SK-N-SH treated with all-trans-retinoic acid at 6 μM for 48 hours (cell line): ENCODE results near the gene SLC25A26.

Experiments
- ATAC-seq: fragments of 200-7000 bp; cut with Tn5 transposase; 3 replicates; pipeline ENCODE4 v1.9.1; 2020; ENCODE audit warnings: mild to moderate bottlenecking, moderate library complexity
- ARNTL ChIP-seq: fragments of 450-650 bp; formaldehyde crosslinking; IDR thresholded peaks from 2 replicates; pipeline ENCODE4 v1.5.0; 2020; ENCODE audit warnings: low read depth, mild to moderate bottlenecking, moderate library complexity, borderline replicate concordance
- BACH2 ChIP-seq: fragments of 250-450 bp; sonication (Bioruptor Pico); IDR thresholded peaks from 2 replicates; pipeline ENCODE4 v1.9.0; 2021; ENCODE audit warnings: mild to moderate bottlenecking, borderline replicate concordance
- CSDC2 ChIP-seq: fragments of 250-450 bp; sonication (Bioruptor Pico); IDR thresholded peaks from 2 replicates; pipeline ENCODE4 v1.5.0; 2020; ENCODE audit warnings: mild to moderate bottlenecking, moderate library complexity
- ESRRG ChIP-seq: fragments of 250-450 bp; sonication (Bioruptor Pico); IDR thresholded peaks from 2 replicates; pipeline ENCODE4 v1.6.1; 2021; ENCODE audit warnings: mild to moderate bottlenecking
- GLIS3 ChIP-seq: fragments of 250-450 bp; sonication (Bioruptor Pico); IDR thresholded peaks from 2 replicates; pipeline ENCODE4 v1.5.0; 2020; ENCODE audit warnings: mild to moderate bottlenecking, moderate library complexity
- ISL1 ChIP-seq: fragments of 250-450 bp; sonication (Bioruptor Pico); IDR thresholded peaks from 2 replicates; pipeline ENCODE4 v2.1.2; 2022; ENCODE audit warnings: mild to moderate bottlenecking, moderate library complexity
- OSR1 ChIP-seq: fragments of 250-450 bp; sonication (Bioruptor Pico); IDR thresholded peaks from 2 replicates; pipeline ENCODE4 v1.8.0; 2022; ENCODE audit warnings: moderate library complexity, mild to moderate bottlenecking, inconsistent platforms
- PPARA ChIP-seq: fragments of 250-450 bp; sonication (Bioruptor Pico); IDR thresholded peaks from 2 replicates; pipeline ENCODE4 v1.5.0; 2020; ENCODE audit warnings: mild to moderate bottlenecking, borderline replicate concordance
- RARB ChIP-seq: fragments of 250-450 bp; sonication (Bioruptor Pico); IDR thresholded peaks from 2 replicates; pipeline ENCODE4 v1.8.0; 2021; ENCODE audit warnings: mild to moderate bottlenecking, moderate library complexity
- SNAI2 ChIP-seq: fragments of 250-450 bp; sonication (Bioruptor Pico); IDR thresholded peaks from 2 replicates; pipeline ENCODE4 v1.5.0; 2020; ENCODE audit warnings: mild to moderate bottlenecking, moderate library complexity
- TCF4 ChIP-seq: fragments of 250-450 bp; sonication (Bioruptor Pico); IDR thresholded peaks from 2 replicates; pipeline ENCODE4 v1.8.0; 2021; ENCODE audit warnings: mild to moderate bottlenecking, moderate library complexity, borderline replicate concordance
- TOX ChIP-seq: fragments of 250-450 bp; sonication (Bioruptor Pico); IDR thresholded peaks from 2 replicates; pipeline ENCODE4 v1.8.0; 2021; ENCODE audit warnings: mild to moderate bottlenecking, moderate library complexity, borderline replicate concordance
- ZC3H10 ChIP-seq: fragments of 250-450 bp; sonication (Bioruptor Pico); IDR thresholded peaks from 2 replicates; pipeline ENCODE4 v1.5.1; 2021; ENCODE audit warnings: mild to moderate bottlenecking, moderate library complexity
- ZFP3 ChIP-seq: fragments of 250-450 bp; sonication (Bioruptor Pico); IDR thresholded peaks from 2 replicates; pipeline ENCODE4 v1.5.0; 2020; ENCODE audit warnings: mild to moderate bottlenecking, moderate library complexity
- ZFP30 ChIP-seq: fragments of 450-650 bp; formaldehyde crosslinking; IDR thresholded peaks from 2 replicates; pipeline ENCODE4 v1.5.0; 2022; ENCODE audit warnings: mild to moderate bottlenecking, moderate library complexity
- ZNF565 ChIP-seq: fragments of 450-650 bp; formaldehyde crosslinking; conservative IDR thresholded peaks from 2 replicates; pipeline ENCODE4 v1.5.0; 2020; ENCODE audit warnings: low read depth, mild to moderate bottlenecking, moderate library complexity
- ZNF70 ChIP-seq: fragments of 450-650 bp; formaldehyde crosslinking; IDR thresholded peaks from 2 replicates; pipeline ENCODE4 v1.5.0; 2020; ENCODE audit warnings: mild to moderate bottlenecking, moderate library complexity
- ZNF8 ChIP-seq: fragments of 450-650 bp; formaldehyde crosslinking; IDR thresholded peaks from 2 replicates; pipeline ENCODE4 v1.5.0; 2020; ENCODE audit warnings: mild to moderate bottlenecking, moderate library complexity
- TF ChIP-seq, protein P1 (sequence below): fragments of 250-450 bp; sonication (Bioruptor Pico); IDR thresholded peaks from 2 replicates; pipeline ENCODE4 v1.5.0; 2020; ENCODE audit warnings: mild to moderate bottlenecking, moderate library complexity
- TF ChIP-seq, protein P2 (sequence below): fragments of 250-450 bp; sonication (Bioruptor Pico); IDR thresholded peaks from 2 replicates; pipeline ENCODE4 v1.5.1; 2021; ENCODE audit warnings: mild to moderate bottlenecking, moderate library complexity
- TF ChIP-seq, protein P3 (sequence below): fragments of 250-450 bp; sonication (Bioruptor Pico); IDR thresholded peaks from 2 replicates; pipeline ENCODE4 v1.8.0; 2020; ENCODE audit warnings: mild to moderate bottlenecking, moderate library complexity, borderline replicate concordance
- TF ChIP-seq, protein P4 (sequence below): fragments of 250-450 bp; sonication (Bioruptor Pico); IDR thresholded peaks from 2 replicates; pipeline ENCODE4 v1.8.0; 2021; ENCODE audit warnings: low read depth, mild to moderate bottlenecking, moderate library complexity, borderline replicate concordance
- TF ChIP-seq, protein P5 (sequence below): fragments of 250-450 bp; sonication (Bioruptor Pico); IDR thresholded peaks from 2 replicates; pipeline ENCODE4 v1.5.1; 2020; ENCODE audit warnings: low read depth, mild to moderate bottlenecking, moderate library complexity

Gene SLC25A26

DNA sequence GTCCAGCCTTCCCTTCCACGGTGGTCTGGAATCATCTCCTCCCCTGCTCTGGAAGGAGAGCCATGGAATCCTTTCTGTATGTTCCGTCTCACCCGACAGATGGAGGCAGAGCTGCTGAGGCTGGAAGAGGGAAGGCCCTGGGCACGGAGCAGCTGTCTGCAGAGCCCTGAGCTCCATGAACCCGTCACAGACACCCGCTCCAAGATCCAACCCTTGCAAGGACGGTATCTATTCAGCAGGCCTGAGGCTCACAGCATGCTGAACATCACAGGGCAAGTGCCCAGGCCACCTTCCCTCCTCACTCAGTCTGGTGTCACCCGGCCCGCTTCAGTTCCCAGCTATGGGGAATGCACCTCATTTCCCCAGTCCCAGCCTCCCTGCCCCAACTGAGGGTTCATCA lies 176.1 kb downstream of the SLC25A26 start:
- no peak for TF ChIP-seq RARB (CRISPR knock-in tag)
- no peak for TF ChIP-seq PPARA (CRISPR knock-in tag)
- no peak for TF ChIP-seq ARNTL (CRISPR knock-in tag)
- no peak for ATAC-seq

DNA sequence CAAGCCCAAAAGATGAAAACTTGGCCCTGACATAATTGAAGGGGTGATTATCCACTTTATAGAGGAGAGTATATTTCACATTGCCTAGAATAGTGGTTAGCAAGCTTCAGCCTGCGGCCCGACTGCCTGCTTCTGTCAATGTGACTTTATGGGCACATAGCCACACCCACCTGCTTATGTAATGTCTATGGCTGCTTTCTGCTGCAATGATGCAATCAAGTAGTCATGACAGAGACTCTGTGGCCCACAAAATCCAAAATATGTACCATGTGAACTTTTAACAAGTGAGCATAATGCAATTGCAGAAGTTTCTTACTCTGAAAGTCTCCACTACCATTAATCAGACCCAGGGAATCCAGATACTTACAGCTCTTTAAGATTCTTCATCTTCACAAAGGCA lies 176.9 kb downstream of the SLC25A26 start:
- no peak for ATAC-seq
- TF ChIP-seq ZFP3 (no peak), TOX (CRISPR knock-in tag) (no peak), PPARA (CRISPR knock-in tag) (no peak), BACH2 (CRISPR knock-in tag) (no peak), ISL1 (CRISPR knock-in tag) (no peak), CSDC2 (no peak), SNAI2 (no peak), GLIS3 (CRISPR knock-in tag) (no peak), ZNF70 (CRISPR knock-in tag) (no peak), ZC3H10 (no peak), ZNF565 (CRISPR knock-in tag) (no peak), ZFP30 (CRISPR knock-in tag) (no peak), ZNF8 (CRISPR knock-in tag) (no peak), ESRRG (CRISPR knock-in tag) (no peak)
- TF ChIP-seq, protein P1, sequence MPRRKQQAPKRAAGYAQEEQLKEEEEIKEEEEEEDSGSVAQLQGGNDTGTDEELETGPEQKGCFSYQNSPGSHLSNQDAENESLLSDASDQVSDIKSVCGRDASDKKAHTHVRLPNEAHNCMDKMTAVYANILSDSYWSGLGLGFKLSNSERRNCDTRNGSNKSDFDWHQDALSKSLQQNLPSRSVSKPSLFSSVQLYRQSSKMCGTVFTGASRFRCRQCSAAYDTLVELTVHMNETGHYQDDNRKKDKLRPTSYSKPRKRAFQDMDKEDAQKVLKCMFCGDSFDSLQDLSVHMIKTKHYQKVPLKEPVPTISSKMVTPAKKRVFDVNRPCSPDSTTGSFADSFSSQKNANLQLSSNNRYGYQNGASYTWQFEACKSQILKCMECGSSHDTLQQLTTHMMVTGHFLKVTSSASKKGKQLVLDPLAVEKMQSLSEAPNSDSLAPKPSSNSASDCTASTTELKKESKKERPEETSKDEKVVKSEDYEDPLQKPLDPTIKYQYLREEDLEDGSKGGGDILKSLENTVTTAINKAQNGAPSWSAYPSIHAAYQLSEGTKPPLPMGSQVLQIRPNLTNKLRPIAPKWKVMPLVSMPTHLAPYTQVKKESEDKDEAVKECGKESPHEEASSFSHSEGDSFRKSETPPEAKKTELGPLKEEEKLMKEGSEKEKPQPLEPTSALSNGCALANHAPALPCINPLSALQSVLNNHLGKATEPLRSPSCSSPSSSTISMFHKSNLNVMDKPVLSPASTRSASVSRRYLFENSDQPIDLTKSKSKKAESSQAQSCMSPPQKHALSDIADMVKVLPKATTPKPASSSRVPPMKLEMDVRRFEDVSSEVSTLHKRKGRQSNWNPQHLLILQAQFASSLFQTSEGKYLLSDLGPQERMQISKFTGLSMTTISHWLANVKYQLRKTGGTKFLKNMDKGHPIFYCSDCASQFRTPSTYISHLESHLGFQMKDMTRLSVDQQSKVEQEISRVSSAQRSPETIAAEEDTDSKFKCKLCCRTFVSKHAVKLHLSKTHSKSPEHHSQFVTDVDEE, result no peak
- TF ChIP-seq, protein P2, sequence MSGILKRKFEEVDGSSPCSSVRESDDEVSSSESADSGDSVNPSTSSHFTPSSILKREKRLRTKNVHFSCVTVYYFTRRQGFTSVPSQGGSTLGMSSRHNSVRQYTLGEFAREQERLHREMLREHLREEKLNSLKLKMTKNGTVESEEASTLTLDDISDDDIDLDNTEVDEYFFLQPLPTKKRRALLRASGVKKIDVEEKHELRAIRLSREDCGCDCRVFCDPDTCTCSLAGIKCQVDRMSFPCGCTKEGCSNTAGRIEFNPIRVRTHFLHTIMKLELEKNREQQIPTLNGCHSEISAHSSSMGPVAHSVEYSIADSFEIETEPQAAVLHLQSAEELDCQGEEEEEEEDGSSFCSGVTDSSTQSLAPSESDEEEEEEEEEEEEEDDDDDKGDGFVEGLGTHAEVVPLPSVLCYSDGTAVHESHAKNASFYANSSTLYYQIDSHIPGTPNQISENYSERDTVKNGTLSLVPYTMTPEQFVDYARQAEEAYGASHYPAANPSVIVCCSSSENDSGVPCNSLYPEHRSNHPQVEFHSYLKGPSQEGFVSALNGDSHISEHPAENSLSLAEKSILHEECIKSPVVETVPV (CRISPR knock-in tag), result no peak
- TF ChIP-seq, protein P3, sequence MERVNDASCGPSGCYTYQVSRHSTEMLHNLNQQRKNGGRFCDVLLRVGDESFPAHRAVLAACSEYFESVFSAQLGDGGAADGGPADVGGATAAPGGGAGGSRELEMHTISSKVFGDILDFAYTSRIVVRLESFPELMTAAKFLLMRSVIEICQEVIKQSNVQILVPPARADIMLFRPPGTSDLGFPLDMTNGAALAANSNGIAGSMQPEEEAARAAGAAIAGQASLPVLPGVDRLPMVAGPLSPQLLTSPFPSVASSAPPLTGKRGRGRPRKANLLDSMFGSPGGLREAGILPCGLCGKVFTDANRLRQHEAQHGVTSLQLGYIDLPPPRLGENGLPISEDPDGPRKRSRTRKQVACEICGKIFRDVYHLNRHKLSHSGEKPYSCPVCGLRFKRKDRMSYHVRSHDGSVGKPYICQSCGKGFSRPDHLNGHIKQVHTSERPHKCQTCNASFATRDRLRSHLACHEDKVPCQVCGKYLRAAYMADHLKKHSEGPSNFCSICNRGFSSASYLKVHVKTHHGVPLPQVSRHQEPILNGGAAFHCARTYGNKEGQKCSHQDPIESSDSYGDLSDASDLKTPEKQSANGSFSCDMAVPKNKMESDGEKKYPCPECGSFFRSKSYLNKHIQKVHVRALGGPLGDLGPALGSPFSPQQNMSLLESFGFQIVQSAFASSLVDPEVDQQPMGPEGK (CRISPR knock-in tag), result no peak
- TF ChIP-seq, all 23 proteins: peak for 0

DNA sequence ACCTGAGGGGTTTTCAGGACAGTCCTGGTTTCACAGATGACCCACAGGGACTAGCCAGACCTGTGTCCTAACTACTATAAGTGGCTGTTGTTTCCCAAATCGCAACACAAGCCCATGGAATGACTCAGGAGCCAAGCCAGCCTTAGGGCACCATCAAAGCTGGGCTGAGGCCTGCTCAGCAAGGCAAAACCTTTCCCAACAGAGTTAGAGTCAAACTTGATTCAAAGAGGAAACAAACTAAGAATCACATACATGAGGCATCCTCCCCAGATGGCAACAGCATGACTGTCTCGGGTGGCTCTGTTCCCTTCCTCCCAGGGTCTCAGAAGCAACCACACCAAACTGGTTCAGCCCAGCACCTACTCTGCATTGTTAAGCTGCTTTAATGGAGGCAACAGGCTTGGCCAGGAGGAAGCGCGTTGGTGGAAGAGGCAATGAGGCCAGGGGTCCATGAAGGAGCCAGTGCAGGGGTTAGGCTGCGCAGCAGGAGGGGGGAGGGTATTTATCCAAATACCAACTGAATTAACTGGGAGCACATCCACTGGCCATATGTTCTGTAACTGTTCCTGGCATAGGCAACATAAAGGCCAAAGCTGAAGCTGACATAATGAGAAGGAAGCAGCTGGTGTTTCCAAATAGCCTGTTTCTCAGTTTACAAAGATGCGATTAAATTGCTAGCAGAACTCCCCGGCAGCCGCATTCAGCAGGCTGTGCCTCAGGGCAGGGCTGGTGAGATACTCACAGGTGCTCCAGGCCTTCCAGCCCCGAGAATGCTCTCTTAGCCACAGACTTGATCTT lies 177.6 kb downstream of the SLC25A26 start:
- ATAC-seq, result no peak
- no peak for TF ChIP-seq GLIS3 (CRISPR knock-in tag)
- TF ChIP-seq ZFP30 (CRISPR knock-in tag), result no peak
- TF ChIP-seq OSR1, result no peak
- no peak for TF ChIP-seq ZNF8 (CRISPR knock-in tag)
- TF ChIP-seq PPARA (CRISPR knock-in tag), result no peak
- TF ChIP-seq TCF4 (CRISPR knock-in tag), result no peak
- TF ChIP-seq BACH2 (CRISPR knock-in tag), result no peak
- TF ChIP-seq, protein P3 (CRISPR knock-in tag), result no peak
- TF ChIP-seq, protein P4, sequence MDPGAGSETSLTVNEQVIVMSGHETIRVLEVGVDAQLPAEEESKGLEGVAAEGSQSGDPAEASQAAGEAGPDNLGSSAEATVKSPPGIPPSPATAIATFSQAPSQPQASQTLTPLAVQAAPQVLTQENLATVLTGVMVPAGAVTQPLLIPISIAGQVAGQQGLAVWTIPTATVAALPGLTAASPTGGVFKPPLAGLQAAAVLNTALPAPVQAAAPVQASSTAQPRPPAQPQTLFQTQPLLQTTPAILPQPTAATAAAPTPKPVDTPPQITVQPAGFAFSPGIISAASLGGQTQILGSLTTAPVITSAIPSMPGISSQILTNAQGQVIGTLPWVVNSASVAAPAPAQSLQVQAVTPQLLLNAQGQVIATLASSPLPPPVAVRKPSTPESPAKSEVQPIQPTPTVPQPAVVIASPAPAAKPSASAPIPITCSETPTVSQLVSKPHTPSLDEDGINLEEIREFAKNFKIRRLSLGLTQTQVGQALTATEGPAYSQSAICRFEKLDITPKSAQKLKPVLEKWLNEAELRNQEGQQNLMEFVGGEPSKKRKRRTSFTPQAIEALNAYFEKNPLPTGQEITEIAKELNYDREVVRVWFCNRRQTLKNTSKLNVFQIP (CRISPR knock-in tag), result no peak
- TF ChIP-seq ZNF565 (CRISPR knock-in tag), result no peak
- TF ChIP-seq TOX (CRISPR knock-in tag), result no peak
- no peak for TF ChIP-seq ZC3H10
- TF ChIP-seq RARB (CRISPR knock-in tag), result no peak
- TF ChIP-seq, protein P1, result no peak
- no peak for TF ChIP-seq ZNF70 (CRISPR knock-in tag)
- TF ChIP-seq, protein P5, sequence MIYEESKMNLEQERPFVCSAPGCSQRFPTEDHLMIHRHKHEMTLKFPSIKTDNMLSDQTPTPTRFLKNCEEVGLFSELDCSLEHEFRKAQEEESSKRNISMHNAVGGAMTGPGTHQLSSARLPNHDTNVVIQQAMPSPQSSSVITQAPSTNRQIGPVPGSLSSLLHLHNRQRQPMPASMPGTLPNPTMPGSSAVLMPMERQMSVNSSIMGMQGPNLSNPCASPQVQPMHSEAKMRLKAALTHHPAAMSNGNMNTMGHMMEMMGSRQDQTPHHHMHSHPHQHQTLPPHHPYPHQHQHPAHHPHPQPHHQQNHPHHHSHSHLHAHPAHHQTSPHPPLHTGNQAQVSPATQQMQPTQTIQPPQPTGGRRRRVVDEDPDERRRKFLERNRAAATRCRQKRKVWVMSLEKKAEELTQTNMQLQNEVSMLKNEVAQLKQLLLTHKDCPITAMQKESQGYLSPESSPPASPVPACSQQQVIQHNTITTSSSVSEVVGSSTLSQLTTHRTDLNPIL, result no peak
- TF ChIP-seq CSDC2, result no peak
- TF ChIP-seq, all 23 proteins: peak for 0
